Measurements from ENCODE around the gene OTX2. TPM values are rescaled to one million over a fixed set of nuclear protein-coding genes. Genes with fewer than 3 reads are reported as not detected.

OTX2 gene
- total RNA-seq, 2 donors from 2014 or later: 321 to 348 TPM

DNA sequence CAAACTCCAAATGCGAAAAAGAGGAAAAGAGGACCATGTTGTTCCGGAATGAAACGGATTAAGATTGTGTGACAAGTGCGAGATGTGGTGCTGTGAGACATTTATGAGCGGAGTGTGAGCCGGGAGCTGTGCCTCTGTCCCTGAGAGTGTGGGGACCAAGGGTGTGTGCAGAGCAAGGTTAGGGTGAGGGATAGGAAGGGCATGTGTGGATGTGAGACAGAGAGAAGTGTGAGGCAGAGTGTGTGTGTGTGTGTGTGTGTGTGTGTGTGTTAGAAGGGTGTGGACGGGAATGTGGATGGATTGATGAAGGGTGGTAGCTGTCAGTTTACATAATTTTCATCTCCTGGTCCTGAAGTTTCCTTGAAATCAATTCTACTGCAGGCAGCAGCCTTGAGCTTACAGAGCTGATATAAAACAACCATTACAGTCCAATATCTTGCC, 4.3 kb upstream of the OTX2 start:
- Mint-ChIP-seq H3K4me1 (peaks cover 48% of the 10 kb centered on the region), H3K4me3 (peak overlapping the region; percentile 37), H3K27ac (no peak overlapping the region), H3K27me3 (ENCODE audit: insufficient read depth) (peaks cover 89% of the 10 kb centered on the region), H3K36me3 (ENCODE audit: low read depth) (peaks cover 4% of the 10 kb centered on the region), H3K9me3 (no peaks in the 10 kb centered on the region)
- TF ChIP-seq, protein P1, sequence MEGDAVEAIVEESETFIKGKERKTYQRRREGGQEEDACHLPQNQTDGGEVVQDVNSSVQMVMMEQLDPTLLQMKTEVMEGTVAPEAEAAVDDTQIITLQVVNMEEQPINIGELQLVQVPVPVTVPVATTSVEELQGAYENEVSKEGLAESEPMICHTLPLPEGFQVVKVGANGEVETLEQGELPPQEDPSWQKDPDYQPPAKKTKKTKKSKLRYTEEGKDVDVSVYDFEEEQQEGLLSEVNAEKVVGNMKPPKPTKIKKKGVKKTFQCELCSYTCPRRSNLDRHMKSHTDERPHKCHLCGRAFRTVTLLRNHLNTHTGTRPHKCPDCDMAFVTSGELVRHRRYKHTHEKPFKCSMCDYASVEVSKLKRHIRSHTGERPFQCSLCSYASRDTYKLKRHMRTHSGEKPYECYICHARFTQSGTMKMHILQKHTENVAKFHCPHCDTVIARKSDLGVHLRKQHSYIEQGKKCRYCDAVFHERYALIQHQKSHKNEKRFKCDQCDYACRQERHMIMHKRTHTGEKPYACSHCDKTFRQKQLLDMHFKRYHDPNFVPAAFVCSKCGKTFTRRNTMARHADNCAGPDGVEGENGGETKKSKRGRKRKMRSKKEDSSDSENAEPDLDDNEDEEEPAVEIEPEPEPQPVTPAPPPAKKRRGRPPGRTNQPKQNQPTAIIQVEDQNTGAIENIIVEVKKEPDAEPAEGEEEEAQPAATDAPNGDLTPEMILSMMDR (conservative IDR thresholded peaks at IDR 0.05): no peak
- Histone ChIP-seq H3K4me3 (ENCODE audit: low read length) (peak overlapping the region; percentile 82), H3K36me3 (ENCODE audit: control insufficient read depth, insufficient read depth, low read length) (no peaks in the 10 kb centered on the region), H3K4me1 (ENCODE audit: control insufficient read depth, insufficient read depth, low read length) (peaks cover 6% of the 10 kb centered on the region), H3K27ac (ENCODE audit: low read depth, low read length) (no peak overlapping the region), H3K27me3 (ENCODE audit: control insufficient read depth, insufficient read depth, low read length, poor library complexity, severe bottlenecking) (peaks cover 84% of the 10 kb centered on the region), H3K9me3 (ENCODE audit: control insufficient read depth, low read length) (no peaks in the 10 kb centered on the region), H3K9ac (ENCODE audit: extremely low read depth, low read length, poor library complexity, severe bottlenecking) (peak overlapping the region; percentile 7)
- WGBS, 2 experiments (ENCODE audit: insufficient coverage in 1 of 2, insufficient read length in 1 of 2): 5 to 8% methylated on average over 3 to 6 of the region's 7 CpGs
- DNase-seq: peak; percentile 76

DNA sequence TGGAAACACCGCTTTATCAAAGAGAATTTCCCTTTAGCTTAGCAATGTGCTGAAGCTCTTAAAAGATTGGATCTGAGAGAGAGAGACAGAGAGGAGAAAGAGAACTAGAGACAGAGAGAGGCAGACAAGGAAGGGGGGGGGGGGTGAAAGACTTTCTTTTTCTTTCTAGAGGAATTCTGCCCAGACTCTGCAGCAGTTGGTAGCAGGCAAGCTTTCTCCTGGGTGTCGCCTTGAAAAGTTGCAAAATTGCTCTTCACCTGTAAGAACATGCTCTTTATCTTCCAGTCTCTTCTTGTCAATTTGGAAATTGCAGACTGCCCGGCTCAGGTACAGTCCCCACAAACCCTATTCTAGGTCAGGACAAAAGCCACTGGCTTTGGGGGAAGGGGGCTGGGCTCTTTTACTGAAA, 2.9 kb upstream of the OTX2 start:
- peak overlapping the region; percentile 86 for H3K4me3 Mint-ChIP-seq
- H3K4me1 Mint-ChIP-seq: peaks cover 48% of the 10 kb centered on the region
- peaks cover 12% of the 10 kb centered on the region for H3K36me3 Mint-ChIP-seq (ENCODE audit: low read depth)
- 9 to 13% methylated on average over 1 to 3 of the region's 3 CpGs for WGBS, 2 experiments (ENCODE audit: insufficient coverage in 1 of 2, insufficient read length in 1 of 2)
- no peak overlapping the region for H3K27ac Mint-ChIP-seq
- no peaks in the 10 kb centered on the region for H3K9me3 Mint-ChIP-seq
- Histone ChIP-seq H3K4me1 (ENCODE audit: control insufficient read depth, insufficient read depth, low read length) (peaks cover 6% of the 10 kb centered on the region), H3K4me3 (ENCODE audit: low read length) (peak overlapping the region; percentile 82), H3K27ac (ENCODE audit: low read depth, low read length) (no peak overlapping the region), H3K36me3 (ENCODE audit: control insufficient read depth, insufficient read depth, low read length) (peaks cover 6% of the 10 kb centered on the region), H3K9ac (ENCODE audit: extremely low read depth, low read length, poor library complexity, severe bottlenecking) (no peak overlapping the region), H3K27me3 (ENCODE audit: control insufficient read depth, insufficient read depth, low read length, poor library complexity, severe bottlenecking) (peaks cover 70% of the 10 kb centered on the region), H3K9me3 (ENCODE audit: control insufficient read depth, low read length) (no peaks in the 10 kb centered on the region)
- peaks cover 77% of the 10 kb centered on the region for H3K27me3 Mint-ChIP-seq (ENCODE audit: insufficient read depth)
- peak; percentile 67 for DNase-seq
- TF ChIP-seq, protein P1 (conservative IDR thresholded peaks at IDR 0.05): no peak

DNA sequence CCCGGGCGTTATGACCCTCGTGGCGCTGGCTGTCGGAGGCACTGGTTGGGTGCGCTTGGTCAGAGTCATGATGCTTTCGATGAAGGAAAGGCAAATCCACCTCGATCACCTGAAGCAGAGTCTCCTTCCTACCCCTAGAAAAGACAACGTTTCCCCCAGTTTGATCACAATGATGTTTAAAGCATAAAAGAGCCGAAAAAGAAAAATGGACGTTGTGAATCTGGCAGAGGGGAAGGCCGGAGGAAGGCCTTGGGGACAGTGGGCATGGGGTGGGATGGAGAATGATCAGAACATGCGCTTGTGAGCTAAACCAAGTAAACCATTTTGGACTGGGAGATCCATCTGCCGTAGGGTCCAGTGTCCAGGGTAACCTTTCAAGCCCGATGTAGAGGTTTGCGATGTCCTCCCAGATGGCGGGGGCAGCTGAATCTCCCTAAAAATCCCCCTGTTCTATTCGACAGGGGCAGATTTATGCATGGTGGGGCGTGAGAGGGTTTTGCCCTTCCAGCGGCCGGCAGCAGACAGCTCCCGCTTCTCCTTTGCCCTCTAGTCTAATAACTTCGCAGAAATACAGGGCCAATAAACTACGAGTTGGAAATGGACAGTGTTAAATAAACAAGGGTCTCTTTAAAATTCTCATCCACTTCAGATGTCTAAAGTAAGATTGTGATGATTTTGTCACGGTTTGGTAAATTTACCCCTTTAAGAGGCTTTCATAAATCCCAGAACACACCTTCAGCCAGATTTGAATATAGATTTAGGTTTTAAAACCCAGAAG, 2.3 kb upstream of the OTX2 start:
- Histone ChIP-seq H3K9me3 (ENCODE audit: control insufficient read depth, low read length) (no peaks in the 10 kb centered on the region), H3K27me3 (ENCODE audit: control insufficient read depth, insufficient read depth, low read length, poor library complexity, severe bottlenecking) (peaks cover 64% of the 10 kb centered on the region), H3K4me3 (ENCODE audit: low read length) (peak overlapping the region; percentile 82), H3K36me3 (ENCODE audit: control insufficient read depth, insufficient read depth, low read length) (peaks cover 12% of the 10 kb centered on the region), H3K9ac (ENCODE audit: extremely low read depth, low read length, poor library complexity, severe bottlenecking) (peak overlapping the region; percentile 7), H3K27ac (ENCODE audit: low read depth, low read length) (no peak overlapping the region), H3K4me1 (ENCODE audit: control insufficient read depth, insufficient read depth, low read length) (peaks cover 6% of the 10 kb centered on the region)
- peaks cover 16% of the 10 kb centered on the region for H3K36me3 Mint-ChIP-seq (ENCODE audit: low read depth)
- H3K27ac Mint-ChIP-seq: peak overlapping the region; percentile 6
- peaks cover 44% of the 10 kb centered on the region for H3K4me1 Mint-ChIP-seq
- TF ChIP-seq, protein P1 (conservative IDR thresholded peaks at IDR 0.05): no peak
- peaks cover 71% of the 10 kb centered on the region for H3K27me3 Mint-ChIP-seq (ENCODE audit: insufficient read depth)
- peak; percentile 76 for DNase-seq
- H3K9me3 Mint-ChIP-seq: no peaks in the 10 kb centered on the region
- peak overlapping the region; percentile 86 for H3K4me3 Mint-ChIP-seq
- 18 to 22% methylated on average over 16 to 25 of the region's 25 CpGs for WGBS, 2 experiments (ENCODE audit: insufficient coverage in 1 of 2, insufficient read length in 1 of 2)
